Measurements from ENCODE around the gene DGKI. TPM values are rescaled to one million over a fixed set of nuclear protein-coding genes. Genes with fewer than 3 reads are reported as not detected.
A peak's percentile ranks its signal among the peaks of the same experiment; 100 is the strongest.

DGKI gene
- total RNA-seq, 2 experiments from 2014 or later: 0.46 TPM; not detected in 1

DNA sequence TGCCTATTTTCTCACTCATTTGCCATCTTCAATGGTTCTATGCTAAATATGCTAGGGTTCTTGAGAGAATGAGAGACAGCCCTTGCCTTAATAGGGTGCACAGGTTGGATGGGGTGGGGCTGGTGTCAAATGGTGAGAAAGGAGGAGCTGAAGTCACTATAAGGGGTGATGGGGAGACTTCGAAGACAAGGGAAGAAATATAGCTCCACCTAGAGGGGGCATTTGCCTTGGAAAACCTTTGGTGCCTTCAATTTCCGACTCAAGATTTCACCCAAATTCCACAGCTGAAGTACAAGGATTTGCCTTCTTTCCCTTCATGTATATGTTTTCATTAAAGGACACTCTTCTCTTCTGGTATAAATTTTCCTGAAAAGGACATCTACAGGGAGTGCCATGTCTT lies 508.9 kb downstream of the DGKI start:
- no TSS peak for BruUV-seq (replicated peaks)
- intact Hi-C loops (cut with micrococcal nuclease; ENCODE audit: unreplicated experiment): no loop called here
- CTCF ChIA-PET (ENCODE audit: unreplicated experiment): no interaction called here
- H3K4me3 ChIP-seq (ENCODE audit: low read depth, low read length, poor library complexity, severe bottlenecking): no peak overlapping the region
- H3K36me3 ChIP-seq (ENCODE audit: insufficient read depth, low read length): no peaks in the 10 kb centered on the region
- no peaks in the 10 kb centered on the region for H3K4me1 ChIP-seq (ENCODE audit: insufficient read depth, low read length, poor library complexity, severe bottlenecking)
- no peak overlapping the region for H3K27ac ChIP-seq (ENCODE audit: low read depth, low read length, poor library complexity, severe bottlenecking)
- no peaks in the 10 kb centered on the region for H3K79me2 ChIP-seq (ENCODE audit: insufficient read depth, low read depth, low read length)
- peak; percentile 53 for TF ChIP-seq CTCF (conservative IDR thresholded peaks at IDR 0.05; ENCODE audit: low read length)
- TF ChIP-seq EZH2phosphoT487 (IDR thresholded peaks at IDR 0.05; ENCODE audit: borderline replicate concordance, low read depth, low read length): no peak
- no peaks in the 10 kb centered on the region for H3K9me3 ChIP-seq (ENCODE audit: low read length)
- H3K9me2 ChIP-seq (ENCODE audit: insufficient read depth, low read length): no peaks in the 10 kb centered on the region
- no peak overlapping the region for H3K4me2 ChIP-seq (ENCODE audit: low read length)
- H4K20me1 ChIP-seq (ENCODE audit: insufficient read depth, low read length): no peaks in the 10 kb centered on the region
- no peak overlapping the region for H2AFZ ChIP-seq (ENCODE audit: low read length)
- DNase-seq (ENCODE audit: low spot score): no peak
- POLR2A ChIA-PET: no interaction called here

DNA sequence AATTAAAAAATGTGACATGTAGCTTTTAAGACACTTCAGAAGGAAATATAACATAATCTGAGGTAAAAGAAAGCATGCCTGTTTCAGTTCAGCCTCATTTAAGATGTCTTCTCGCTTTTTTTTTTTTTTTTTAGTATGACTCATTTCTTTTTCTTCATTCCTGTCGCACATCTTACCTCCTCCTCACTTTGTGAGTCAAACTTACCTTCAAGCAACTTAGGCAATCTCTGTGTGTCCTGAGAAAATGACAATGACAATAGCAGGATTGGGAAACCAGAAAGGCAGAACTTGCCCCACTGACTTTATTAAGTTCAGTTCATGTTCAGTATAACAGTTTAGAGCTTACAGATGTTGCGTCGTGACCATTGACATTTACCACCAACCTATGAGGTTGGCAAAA lies 511.0 kb downstream of the DGKI start:
- POLR2A ChIA-PET: interaction anchor here (0.7 to 0.8 kb wide), 4 partner anchors 10 to 1792 kb away, joined by 3 read pairs; no protein-coding TSS in a partner anchor
- no peak for TF ChIP-seq CTCF (conservative IDR thresholded peaks at IDR 0.05; ENCODE audit: low read length)
- no peak for TF ChIP-seq EZH2phosphoT487 (IDR thresholded peaks at IDR 0.05; ENCODE audit: borderline replicate concordance, low read depth, low read length)
- Histone ChIP-seq H3K4me1 (ENCODE audit: insufficient read depth, low read length, poor library complexity, severe bottlenecking) (no peaks in the 10 kb centered on the region), H3K79me2 (ENCODE audit: insufficient read depth, low read depth, low read length) (no peaks in the 10 kb centered on the region), H3K4me3 (ENCODE audit: low read depth, low read length, poor library complexity, severe bottlenecking) (no peak overlapping the region), H3K9me2 (ENCODE audit: insufficient read depth, low read length) (no peaks in the 10 kb centered on the region), H3K9me3 (ENCODE audit: low read length) (no peaks in the 10 kb centered on the region), H3K4me2 (ENCODE audit: low read length) (no peak overlapping the region), H3K27ac (ENCODE audit: low read depth, low read length, poor library complexity, severe bottlenecking) (no peak overlapping the region), H2AFZ (ENCODE audit: low read length) (no peak overlapping the region), H4K20me1 (ENCODE audit: insufficient read depth, low read length) (no peaks in the 10 kb centered on the region), H3K36me3 (ENCODE audit: insufficient read depth, low read length) (no peaks in the 10 kb centered on the region)
- CTCF ChIA-PET (ENCODE audit: unreplicated experiment): no interaction called here
- BruUV-seq (replicated peaks): no TSS peak
- intact Hi-C loops (cut with micrococcal nuclease; ENCODE audit: unreplicated experiment): no loop called here
- no peak for DNase-seq (ENCODE audit: low spot score)

DNA sequence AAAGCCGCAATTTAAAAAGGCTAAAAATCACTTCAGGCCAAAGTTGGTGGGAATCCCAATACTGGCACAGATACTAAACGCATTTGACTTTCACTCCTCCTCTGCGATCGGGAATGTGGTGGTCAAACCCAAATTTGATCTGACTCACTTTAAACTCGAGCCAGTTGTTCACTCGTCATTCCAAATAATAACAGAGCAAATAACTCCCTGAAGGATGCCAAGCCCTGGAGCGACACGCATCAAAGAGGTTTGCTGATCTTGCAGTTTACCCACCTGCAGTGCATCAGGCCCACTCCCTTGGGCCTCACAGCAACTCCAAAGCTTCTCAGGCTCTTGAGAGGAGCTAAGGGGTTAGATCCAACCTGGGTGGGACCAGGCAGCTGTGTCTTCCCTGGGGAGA lies 515.4 kb downstream of the DGKI start:
- no peak overlapping the region for H3K4me3 ChIP-seq (ENCODE audit: low read depth, low read length, poor library complexity, severe bottlenecking)
- intact Hi-C loops (cut with micrococcal nuclease; ENCODE audit: unreplicated experiment): no loop called here
- ChIA-PET CTCF (ENCODE audit: unreplicated experiment) (no interaction called here), POLR2A (no interaction called here)
- H4K20me1 ChIP-seq (ENCODE audit: insufficient read depth, low read length): no peaks in the 10 kb centered on the region
- BruUV-seq (replicated peaks): no TSS peak
- no peaks in the 10 kb centered on the region for H3K9me2 ChIP-seq (ENCODE audit: insufficient read depth, low read length)
- H3K36me3 ChIP-seq (ENCODE audit: insufficient read depth, low read length): no peaks in the 10 kb centered on the region
- H3K9me3 ChIP-seq (ENCODE audit: low read length): no peaks in the 10 kb centered on the region
- H3K4me2 ChIP-seq (ENCODE audit: low read length): no peak overlapping the region
- H2AFZ ChIP-seq (ENCODE audit: low read length): no peak overlapping the region
- H3K79me2 ChIP-seq (ENCODE audit: insufficient read depth, low read depth, low read length): no peaks in the 10 kb centered on the region
- no peak for TF ChIP-seq CTCF (conservative IDR thresholded peaks at IDR 0.05; ENCODE audit: low read length)
- no peak overlapping the region for H3K27ac ChIP-seq (ENCODE audit: low read depth, low read length, poor library complexity, severe bottlenecking)
- DNase-seq (ENCODE audit: low spot score): no peak
- H3K4me1 ChIP-seq (ENCODE audit: insufficient read depth, low read length, poor library complexity, severe bottlenecking): no peaks in the 10 kb centered on the region

Small RNAs within 50 kb of the gene (small RNA-seq; reads per million reads assigned to genes)
- 5.3 reads per million, percentile 92 among the genes with 10 or more reads in this experiment for gene AC090498.1

Other genes starting within 250 kb of the DGKI start
- gene CREB3L2, start 155.1 kb upstream of the DGKI start, total RNA-seq (2014; rRNA removed; shearing (Covaris generic)): 22.7 and 35.4 TPM in 2 replicates
- 79.0 and 95.7 TPM in 2 replicates for gene CREB3L2, start 155.1 kb upstream of the DGKI start, total RNA-seq (2022)
- not detected in 2 replicates for gene AKR1D1, start 229.5 kb upstream of the DGKI start, total RNA-seq (2014; rRNA removed; shearing (Covaris generic))
- gene AKR1D1, start 229.5 kb upstream of the DGKI start, total RNA-seq (2022): not detected in 2 replicates